A549 (cell line): ENCODE results near the gene MCOLN1. TPM values are rescaled to one million over a fixed set of nuclear protein-coding genes. Genes with fewer than 3 reads are reported as not detected.

Source experiments
- ATAC-seq, 2 experiments: fragments of 200-7000 bp in 1 of 2; fragments of >200 bp in 1 of 2; cut with Nextera tagmentation in 1 of 2; cut with Tn5 transposase in 1 of 2; 3 replicates each; pipeline versions ENCODE4 v1.8.0 to v1.9.1; 2018 to 2020; ENCODE audit warnings: mild to moderate bottlenecking in 1 of 2, moderate library complexity in 1 of 2
- CTCF ChIA-PET: fragments of 300-600 bp; sonication (Branson Sonifier 250); formaldehyde crosslinking; extraction: SDS; loops from one replicate; lab custom pipeline; 2021; ENCODE audit warnings: antibody characterized with exemption, inconsistent platforms; lab: Yijun Ruan, JAX
- POLR2A ChIA-PET: fragments of 350-600 bp; formaldehyde crosslinking; extraction: SDS; loops from one replicate; lab custom pipeline; 2021; ENCODE audit warnings: antibody characterized with exemption, inconsistent platforms; lab: Yijun Ruan, JAX
- DNase-seq, 2 experiments: peaks; one replicate each; pipeline versions ENCODE4 v3.0.0 to v3.0.0-alpha.2; 2011 to 2016; ENCODE audit warnings: low read depth in 1 of 2, low spot score in 1 of 2
- FAIRE-seq: peaks from 2 replicates; lab custom pipeline; 2011; peaks lifted over from hg19 to GRCh38; lab: Jason Lieb, UNC
- H3K27ac ChIP-seq, 2 experiments: fragments of >200 bp; sonication (Bioruptor Twin); formaldehyde crosslinking; 3 replicates each; pipeline ENCODE4 v1.5.1; 2016 to 2017
- H3K4me1 ChIP-seq: fragments of >200 bp; sonication (Bioruptor Twin); formaldehyde crosslinking; 3 replicates; pipeline ENCODE4 v1.6.1; 2016
- H3K4me2 ChIP-seq: fragments of >200 bp; sonication (Bioruptor Twin); formaldehyde crosslinking; 3 replicates; pipeline ENCODE4 v1.6.1; 2016
- H3K4me3 ChIP-seq: fragments of >200 bp; sonication (Bioruptor Twin); formaldehyde crosslinking; 3 replicates; pipeline ENCODE4 v1.5.1; 2016
- H3K9me3 ChIP-seq: fragments of >200 bp; sonication (Bioruptor Twin); formaldehyde crosslinking; 3 replicates; pipeline ENCODE4 v1.6.1; 2016
- CEBPB ChIP-seq, 2 experiments: fragments of >200 bp in 1 of 2; sonication (Bioruptor Twin) in 1 of 2; formaldehyde crosslinking in 1 of 2; IDR thresholded peaks; 2 replicates each; pipeline ENCODE4 v1.6.1; 2012 to 2016
- EHMT2 ChIP-seq: fragments of 200-600 bp; sonication (generic); IDR thresholded peaks from 2 replicates; pipeline ENCODE4 v1.6.1; 2016; ENCODE audit warnings: antibody characterized with exemption, low read depth, mild to moderate bottlenecking, moderate library complexity
- GATA3 ChIP-seq: IDR thresholded peaks from 2 replicates; pipeline ENCODE4 v1.6.1; 2012; ENCODE audit warnings: borderline replicate concordance
- HOXA7 ChIP-seq: fragments of 250-450 bp; sonication (Bioruptor Pico); IDR thresholded peaks from 2 replicates; pipeline ENCODE4 v1.5.0; 2020; ENCODE audit warnings: mild to moderate bottlenecking, moderate library complexity
- HOXB5 ChIP-seq: fragments of 250-450 bp; sonication (Bioruptor Pico); IDR thresholded peaks from 2 replicates; pipeline ENCODE4 v1.5.0; 2020; ENCODE audit warnings: mild to moderate bottlenecking, moderate library complexity
- MAZ ChIP-seq: fragments of 150-350 bp; IDR thresholded peaks from 2 replicates; pipeline ENCODE4 v1.6.1; 2014; ENCODE audit warnings: antibody characterized with exemption, low read depth, low read length, borderline replicate concordance
- NFE2L2 ChIP-seq: fragments of 150-350 bp; conservative IDR thresholded peaks from 2 replicates; pipeline ENCODE4 v1.6.1; 2014; ENCODE audit warnings: low read length
- PHF8 ChIP-seq: fragments of 200-600 bp; sonication (generic); IDR thresholded peaks from 2 replicates; pipeline ENCODE4 v1.6.1; 2016; ENCODE audit warnings: low read depth, mild to moderate bottlenecking, antibody characterized with exemption, moderate library complexity, borderline replicate concordance
- RCOR1 ChIP-seq: fragments of 150-350 bp; IDR thresholded peaks from 2 replicates; pipeline ENCODE4 v1.6.1; 2014; ENCODE audit warnings: antibody characterized with exemption, low read length, low read depth
- RFX5 ChIP-seq: fragments of 450-650 bp; IDR thresholded peaks from 2 replicates; pipeline ENCODE4 v1.7.1; 2014; ENCODE audit warnings: antibody characterized with exemption, mild to moderate bottlenecking, moderate library complexity
- TFCP2L1 ChIP-seq: fragments of 250-450 bp; sonication (Bioruptor Pico); IDR thresholded peaks from 2 replicates; pipeline ENCODE4 v1.5.0; 2021; ENCODE audit warnings: mild to moderate bottlenecking
- WGBS: methylation state at CpG from one replicate; pipeline ENCODE4 v1.1.6; 2017; ENCODE audit errors: missing lambda C conversion rate; 5-methylcytosine and 5-hydroxymethylcytosine counted together
- polyA plus RNA-seq, 4 experiments: library from polyadenylated mRNA; depleted of rRNA in 3 of 4; stranded (reverse); fragments of >200 nt; fragmentation: RNase III in 1 of 4; extraction: RNeasy Plus Mini Kit Qiagen cat#74134 plus additional on column Dnase treatment in 1 of 4; gene quantifications; 2 replicates in 3 of 4; 3 replicates in 1 of 4; pipeline ENCODE4 v1.2.3, GENCODE V29; 2011 to 2017
- TF ChIP-seq, protein P1 (sequence below): fragments of 450-650 bp; IDR thresholded peaks from 2 replicates; pipeline ENCODE4 v1.6.1; 2014; ENCODE audit warnings: antibody characterized with exemption
- TF ChIP-seq, protein P2 (sequence below): fragments of 250-450 bp; sonication (Bioruptor Pico); IDR thresholded peaks from 2 replicates; pipeline ENCODE4 v1.5.0; 2020; ENCODE audit warnings: low read depth, mild to moderate bottlenecking, moderate library complexity
- TF ChIP-seq, protein P3 (sequence below): fragments of >200 bp; sonication (Bioruptor Twin); formaldehyde crosslinking; IDR thresholded peaks from 3 replicates; pipeline ENCODE4 v1.5.1; 2016
- TF ChIP-seq, protein P4 (sequence below): fragments of >200 bp; sonication (Bioruptor Twin); formaldehyde crosslinking; IDR thresholded peaks from 2 replicates; pipeline ENCODE4 v1.6.1; 2016
- TF ChIP-seq, protein P5 (sequence below): fragments of 250-450 bp; sonication (Bioruptor Pico); IDR thresholded peaks from 2 replicates; pipeline ENCODE4 v1.5.0; 2021; ENCODE audit warnings: mild to moderate bottlenecking, moderate library complexity, borderline replicate concordance
- TF ChIP-seq, protein P6 (sequence below): fragments of 200-600 bp; sonication (generic); IDR thresholded peaks from 2 replicates; pipeline ENCODE4 v1.6.1; 2016; ENCODE audit warnings: antibody characterized with exemption, mild to moderate bottlenecking, moderate library complexity

Gene MCOLN1
- polyA plus RNA-seq, 2 of the 4 experiments (the other 2 are of a cell fraction): 13.1 to 13.4 TPM

DNA sequence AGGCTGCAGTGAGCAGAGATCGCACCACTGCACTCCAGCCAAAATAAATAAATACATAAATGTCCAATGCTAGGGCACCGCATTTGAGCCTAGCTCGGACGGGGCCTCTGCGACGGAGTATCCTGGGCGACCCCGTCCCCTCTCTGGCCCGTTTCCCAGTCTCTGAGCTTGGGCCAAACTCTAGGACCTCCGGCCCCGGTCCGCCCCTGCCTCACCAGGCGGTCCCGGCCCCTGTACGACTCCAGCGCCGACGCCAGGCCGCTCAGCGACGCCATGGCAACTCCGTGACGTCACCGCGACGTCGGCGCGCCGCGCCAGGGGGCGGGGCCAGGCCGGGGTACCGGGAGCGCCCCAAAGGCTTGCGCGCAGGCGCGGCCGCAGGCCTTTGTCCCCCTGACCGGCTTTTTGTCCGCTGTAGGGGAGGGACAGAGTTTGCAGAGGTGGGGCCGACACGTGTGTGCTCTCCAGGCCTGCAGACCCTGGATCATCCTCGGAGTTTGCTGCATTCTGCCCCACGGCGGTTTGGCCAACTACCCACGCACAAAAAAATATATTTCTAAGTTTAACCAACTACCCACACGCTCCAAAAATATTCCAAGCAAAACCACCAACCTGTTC, 33.6 kb upstream of the MCOLN1 start, which contains the start of gene PEX11G (continued):
- TF ChIP-seq, protein P1, sequence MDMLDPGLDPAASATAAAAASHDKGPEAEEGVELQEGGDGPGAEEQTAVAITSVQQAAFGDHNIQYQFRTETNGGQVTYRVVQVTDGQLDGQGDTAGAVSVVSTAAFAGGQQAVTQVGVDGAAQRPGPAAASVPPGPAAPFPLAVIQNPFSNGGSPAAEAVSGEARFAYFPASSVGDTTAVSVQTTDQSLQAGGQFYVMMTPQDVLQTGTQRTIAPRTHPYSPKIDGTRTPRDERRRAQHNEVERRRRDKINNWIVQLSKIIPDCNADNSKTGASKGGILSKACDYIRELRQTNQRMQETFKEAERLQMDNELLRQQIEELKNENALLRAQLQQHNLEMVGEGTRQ: no peak
- peak; percentile 72 for TF ChIP-seq PHF8
- TF ChIP-seq NFE2L2: no peak

DNA sequence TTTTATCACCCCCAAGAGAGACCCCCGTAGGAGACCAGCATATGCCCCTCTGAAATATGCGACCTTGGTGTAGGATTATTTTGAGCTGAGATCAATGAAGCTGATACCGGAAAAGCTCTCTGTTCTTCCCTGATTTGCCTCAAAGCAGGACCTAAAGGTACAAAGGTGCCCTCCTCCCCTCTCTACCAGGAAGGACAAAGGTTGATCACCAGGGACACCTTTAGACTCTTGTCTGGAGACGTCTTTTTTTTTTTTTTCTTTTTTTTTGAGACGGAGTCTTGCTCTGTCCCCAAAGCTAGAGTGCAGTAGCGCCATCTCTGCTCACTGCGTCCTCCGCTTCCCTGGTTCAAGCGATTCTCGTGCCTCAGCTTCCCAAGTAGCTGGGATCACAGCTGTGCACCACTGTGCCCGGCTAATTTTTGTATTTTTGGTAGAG, 32.8 kb upstream of the MCOLN1 start:
- Histone ChIP-seq H3K4me2 (peak overlapping the region; percentile 80), H3K4me3 (no peak overlapping the region), H3K27ac (peak overlapping the region; percentile 84 to 94), H3K9me3 (no peaks in the 10 kb centered on the region), H3K4me1 (peaks cover 7% of the 10 kb centered on the region)
- TF ChIP-seq, protein P2, sequence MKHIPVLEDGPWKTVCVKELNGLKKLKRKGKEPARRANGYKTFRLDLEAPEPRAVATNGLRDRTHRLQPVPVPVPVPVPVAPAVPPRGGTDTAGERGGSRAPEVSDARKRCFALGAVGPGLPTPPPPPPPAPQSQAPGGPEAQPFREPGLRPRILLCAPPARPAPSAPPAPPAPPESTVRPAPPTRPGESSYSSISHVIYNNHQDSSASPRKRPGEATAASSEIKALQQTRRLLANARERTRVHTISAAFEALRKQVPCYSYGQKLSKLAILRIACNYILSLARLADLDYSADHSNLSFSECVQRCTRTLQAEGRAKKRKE: no peak
- TF ChIP-seq MAZ (no peak), TFCP2L1 (CRISPR knock-in tag) (no peak), EHMT2 (no peak), RFX5 (no peak), HOXA7 (CRISPR knock-in tag) (no peak), RCOR1 (no peak), CEBPB (IDR thresholded peaks at IDR 0.05) (no peak), HOXB5 (CRISPR knock-in tag) (no peak), NFE2L2 (no peak)
- TF ChIP-seq, protein P3, sequence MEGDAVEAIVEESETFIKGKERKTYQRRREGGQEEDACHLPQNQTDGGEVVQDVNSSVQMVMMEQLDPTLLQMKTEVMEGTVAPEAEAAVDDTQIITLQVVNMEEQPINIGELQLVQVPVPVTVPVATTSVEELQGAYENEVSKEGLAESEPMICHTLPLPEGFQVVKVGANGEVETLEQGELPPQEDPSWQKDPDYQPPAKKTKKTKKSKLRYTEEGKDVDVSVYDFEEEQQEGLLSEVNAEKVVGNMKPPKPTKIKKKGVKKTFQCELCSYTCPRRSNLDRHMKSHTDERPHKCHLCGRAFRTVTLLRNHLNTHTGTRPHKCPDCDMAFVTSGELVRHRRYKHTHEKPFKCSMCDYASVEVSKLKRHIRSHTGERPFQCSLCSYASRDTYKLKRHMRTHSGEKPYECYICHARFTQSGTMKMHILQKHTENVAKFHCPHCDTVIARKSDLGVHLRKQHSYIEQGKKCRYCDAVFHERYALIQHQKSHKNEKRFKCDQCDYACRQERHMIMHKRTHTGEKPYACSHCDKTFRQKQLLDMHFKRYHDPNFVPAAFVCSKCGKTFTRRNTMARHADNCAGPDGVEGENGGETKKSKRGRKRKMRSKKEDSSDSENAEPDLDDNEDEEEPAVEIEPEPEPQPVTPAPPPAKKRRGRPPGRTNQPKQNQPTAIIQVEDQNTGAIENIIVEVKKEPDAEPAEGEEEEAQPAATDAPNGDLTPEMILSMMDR: no peak
- TF ChIP-seq, protein P4, sequence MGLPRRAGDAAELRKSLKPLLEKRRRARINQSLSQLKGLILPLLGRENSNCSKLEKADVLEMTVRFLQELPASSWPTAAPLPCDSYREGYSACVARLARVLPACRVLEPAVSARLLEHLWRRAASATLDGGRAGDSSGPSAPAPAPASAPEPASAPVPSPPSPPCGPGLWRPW: no peak
- ATAC-seq (no peak), FAIRE-seq (no peak), DNase-seq (no peak)
- WGBS: 62% methylated on average over 6 of the region's 11 CpGs
- POLR2A ChIA-PET: interaction anchor here (0.7 kb wide), 1 partner anchor 123 kb away, joined by 4 read pairs; no protein-coding TSS in a partner anchor
- CTCF ChIA-PET: interaction anchor here (0.5 to 0.6 kb wide), 2 partner anchors 62 to 94 kb away, joined by 4 to 5 read pairs; no protein-coding TSS in a partner anchor

DNA sequence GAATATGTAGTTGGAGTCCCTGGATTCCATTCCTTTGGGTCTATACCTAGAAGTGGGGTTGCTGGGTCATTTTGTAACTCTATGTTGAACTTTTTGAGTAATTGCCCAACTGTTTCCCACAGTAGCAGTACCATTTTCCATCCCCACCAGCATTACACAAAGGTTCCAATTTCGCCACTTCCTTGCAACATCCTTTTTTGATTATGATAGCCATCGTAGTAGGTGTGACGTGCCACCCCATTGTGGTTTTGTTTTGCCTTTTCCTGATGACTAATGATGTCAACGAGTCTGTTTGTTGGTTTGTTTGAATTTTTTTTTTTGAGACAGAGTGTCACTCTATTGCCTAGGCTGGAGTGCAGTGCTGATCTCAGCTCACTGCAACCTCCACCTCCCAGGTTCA, 30.3 kb upstream of the MCOLN1 start:
- ChIA-PET POLR2A (no interaction called here), CTCF (interaction anchor here (0.7 kb wide), 1 partner anchor 47 kb away, joined by 3 read pairs; no protein-coding TSS in a partner anchor)
- DNase-seq (no peak), ATAC-seq (no peak), FAIRE-seq (no peak)
- Histone ChIP-seq H3K4me3 (no peak overlapping the region), H3K4me1 (peaks cover 7% of the 10 kb centered on the region), H3K4me2 (no peak overlapping the region)
- WGBS: 43% methylated on average over 4 of the region's 4 CpGs
- TF ChIP-seq GATA3: no peak
- TF ChIP-seq, protein P5, sequence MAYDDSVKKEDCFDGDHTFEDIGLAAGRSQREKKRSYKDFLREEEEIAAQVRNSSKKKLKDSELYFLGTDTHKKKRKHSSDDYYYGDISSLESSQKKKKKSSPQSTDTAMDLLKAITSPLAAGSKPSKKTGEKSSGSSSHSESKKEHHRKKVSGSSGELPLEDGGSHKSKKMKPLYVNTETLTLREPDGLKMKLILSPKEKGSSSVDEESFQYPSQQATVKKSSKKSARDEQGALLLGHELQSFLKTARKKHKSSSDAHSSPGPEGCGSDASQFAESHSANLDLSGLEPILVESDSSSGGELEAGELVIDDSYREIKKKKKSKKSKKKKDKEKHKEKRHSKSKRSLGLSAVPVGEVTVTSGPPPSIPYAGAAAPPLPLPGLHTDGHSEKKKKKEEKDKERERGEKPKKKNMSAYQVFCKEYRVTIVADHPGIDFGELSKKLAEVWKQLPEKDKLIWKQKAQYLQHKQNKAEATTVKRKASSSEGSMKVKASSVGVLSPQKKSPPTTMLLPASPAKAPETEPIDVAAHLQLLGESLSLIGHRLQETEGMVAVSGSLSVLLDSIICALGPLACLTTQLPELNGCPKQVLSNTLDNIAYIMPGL (CRISPR knock-in tag): no peak
- TF ChIP-seq, protein P6, sequence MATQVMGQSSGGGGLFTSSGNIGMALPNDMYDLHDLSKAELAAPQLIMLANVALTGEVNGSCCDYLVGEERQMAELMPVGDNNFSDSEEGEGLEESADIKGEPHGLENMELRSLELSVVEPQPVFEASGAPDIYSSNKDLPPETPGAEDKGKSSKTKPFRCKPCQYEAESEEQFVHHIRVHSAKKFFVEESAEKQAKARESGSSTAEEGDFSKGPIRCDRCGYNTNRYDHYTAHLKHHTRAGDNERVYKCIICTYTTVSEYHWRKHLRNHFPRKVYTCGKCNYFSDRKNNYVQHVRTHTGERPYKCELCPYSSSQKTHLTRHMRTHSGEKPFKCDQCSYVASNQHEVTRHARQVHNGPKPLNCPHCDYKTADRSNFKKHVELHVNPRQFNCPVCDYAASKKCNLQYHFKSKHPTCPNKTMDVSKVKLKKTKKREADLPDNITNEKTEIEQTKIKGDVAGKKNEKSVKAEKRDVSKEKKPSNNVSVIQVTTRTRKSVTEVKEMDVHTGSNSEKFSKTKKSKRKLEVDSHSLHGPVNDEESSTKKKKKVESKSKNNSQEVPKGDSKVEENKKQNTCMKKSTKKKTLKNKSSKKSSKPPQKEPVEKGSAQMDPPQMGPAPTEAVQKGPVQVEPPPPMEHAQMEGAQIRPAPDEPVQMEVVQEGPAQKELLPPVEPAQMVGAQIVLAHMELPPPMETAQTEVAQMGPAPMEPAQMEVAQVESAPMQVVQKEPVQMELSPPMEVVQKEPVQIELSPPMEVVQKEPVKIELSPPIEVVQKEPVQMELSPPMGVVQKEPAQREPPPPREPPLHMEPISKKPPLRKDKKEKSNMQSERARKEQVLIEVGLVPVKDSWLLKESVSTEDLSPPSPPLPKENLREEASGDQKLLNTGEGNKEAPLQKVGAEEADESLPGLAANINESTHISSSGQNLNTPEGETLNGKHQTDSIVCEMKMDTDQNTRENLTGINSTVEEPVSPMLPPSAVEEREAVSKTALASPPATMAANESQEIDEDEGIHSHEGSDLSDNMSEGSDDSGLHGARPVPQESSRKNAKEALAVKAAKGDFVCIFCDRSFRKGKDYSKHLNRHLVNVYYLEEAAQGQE: no peak
- TF ChIP-seq, all 56 proteins: peak for 0
- Histone ChIP-seq H3K27ac (no peak overlapping the region), H3K9me3 (no peaks in the 10 kb centered on the region)
